Measurements from ENCODE around the gene RTKN. TPM values are rescaled to one million over a fixed set of nuclear protein-coding genes. Genes with fewer than 3 reads are reported as not detected.

RTKN gene
- polyA plus RNA-seq, 1 of the 3 experiments (the other 2 are of a cell fraction): 22.6 TPM

DNA sequence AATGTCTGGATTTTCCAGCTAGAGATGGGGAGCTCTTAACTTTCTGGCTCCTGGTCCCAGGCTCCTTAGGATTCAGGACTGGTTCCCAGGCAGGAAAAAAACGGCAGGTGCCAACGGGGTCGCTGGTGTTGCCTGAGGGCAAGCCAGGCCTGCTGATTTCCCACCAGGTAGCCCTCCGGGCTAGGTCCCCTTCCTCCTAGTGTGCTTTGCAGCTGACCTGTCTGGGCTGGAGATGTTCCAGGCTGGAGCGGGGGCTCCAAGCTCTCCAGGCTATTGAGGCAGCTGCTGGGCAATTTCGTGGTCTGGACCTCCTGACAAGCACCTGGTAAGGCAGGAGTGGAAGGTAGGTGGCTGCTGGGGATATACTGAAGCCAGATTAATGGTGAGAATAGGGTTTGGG is 32.7 kb upstream of the RTKN start:
- no peaks in the 10 kb centered on the region for H3K9me3 ChIP-seq
- no peak overlapping the region for H2AFZ ChIP-seq (ENCODE audit: low read depth)
- WGBS (ENCODE audit: low lambda C conversion rate): 97% methylated on average over 5 of the region's 6 CpGs
- no peak overlapping the region for H3K4me2 ChIP-seq
- H3K27ac ChIP-seq (ENCODE audit: low read depth in 2 of 2, low read length in 1 of 2): no peak overlapping the region
- no peaks in the 10 kb centered on the region for H4K20me1 ChIP-seq (ENCODE audit: insufficient read depth)
- no peak overlapping the region for H3K9ac ChIP-seq
- no peaks in the 10 kb centered on the region for H3K9me2 ChIP-seq
- ChIA-PET CTCF (interaction anchor here (0.8 to 3.9 kb wide), 6 partner anchors 9 to 139 kb away, joined by 3 to 28 read pairs (median 4); partner anchors contain the start of gene TLX2), POLR2A (interaction anchor here (0.6 to 6.9 kb wide), 3 partner anchors 14 to 113 kb away, joined by 4 to 60 read pairs (median 6); partner anchors contain the start of genes PCGF1 and WBP1)
- H3K4me1 ChIP-seq (ENCODE audit: control insufficient read depth in 1 of 2, insufficient read depth in 2 of 2, low read depth in 1 of 2, low read length in 1 of 2): peaks cover 6 to 7% of the 10 kb centered on the region in 2 experiments; a peak in 2 of 4 replicates
- no peak for DNase-seq
- H3K27me3 ChIP-seq (ENCODE audit: insufficient read depth): no peaks in the 10 kb centered on the region
- no peak overlapping the region for H3K4me3 ChIP-seq (ENCODE audit: low read depth in 2 of 2, low read length in 1 of 2)
- TF ChIP-seq YY1 (IDR thresholded peaks at IDR 0.05; ENCODE audit: low read depth): no peak
- TF ChIP-seq RXRA (IDR thresholded peaks at IDR 0.05; ENCODE audit: borderline replicate concordance, low read depth): no peak
- TF ChIP-seq SMC3 (IDR thresholded peaks at IDR 0.05; ENCODE audit: low read depth, low read length): no peak
- no peak for TF ChIP-seq POLR2AphosphoS5 (IDR thresholded peaks at IDR 0.05; ENCODE audit: low read depth, low read length)
- no peak for TF ChIP-seq NRF1 (IDR thresholded peaks at IDR 0.05; ENCODE audit: low read depth, low read length)
- TF ChIP-seq NFIC (IDR thresholded peaks at IDR 0.05; ENCODE audit: borderline replicate concordance): no peak
- no peak for TF ChIP-seq MEF2A (IDR thresholded peaks at IDR 0.05; ENCODE audit: borderline replicate concordance, low read depth)
- TF ChIP-seq RAD21 (IDR thresholded peaks at IDR 0.05; ENCODE audit: low read length): no peak
- no peak for TF ChIP-seq IRF3 (IDR thresholded peaks at IDR 0.05; ENCODE audit: low read depth, low read length)
- H3F3A ChIP-seq (replicated peaks; ENCODE audit: insufficient read depth): peaks cover 33% of the 10 kb centered on the region
- peaks cover 22 to 32% of the 10 kb centered on the region in 2 experiments for H3K36me3 ChIP-seq (replicated peaks in 1 of 2; ENCODE audit: control insufficient read depth in 1 of 2, insufficient read depth in 2 of 2, low read length in 1 of 2)
- H3K79me2 ChIP-seq (ENCODE audit: insufficient read depth): peaks cover 26% of the 10 kb centered on the region

- TF ChIP-seq RAD21 (IDR thresholded peaks at IDR 0.05; ENCODE audit: low read length): no peak
- TF ChIP-seq USF1 (IDR thresholded peaks at IDR 0.05; ENCODE audit: borderline replicate concordance, low read depth): no peak
- TF ChIP-seq USF2 (IDR thresholded peaks at IDR 0.05; ENCODE audit: borderline replicate concordance, low read depth, low read length): no peak
- no peak for TF ChIP-seq JUND (IDR thresholded peaks at IDR 0.05)
- TF ChIP-seq, protein P1, sequence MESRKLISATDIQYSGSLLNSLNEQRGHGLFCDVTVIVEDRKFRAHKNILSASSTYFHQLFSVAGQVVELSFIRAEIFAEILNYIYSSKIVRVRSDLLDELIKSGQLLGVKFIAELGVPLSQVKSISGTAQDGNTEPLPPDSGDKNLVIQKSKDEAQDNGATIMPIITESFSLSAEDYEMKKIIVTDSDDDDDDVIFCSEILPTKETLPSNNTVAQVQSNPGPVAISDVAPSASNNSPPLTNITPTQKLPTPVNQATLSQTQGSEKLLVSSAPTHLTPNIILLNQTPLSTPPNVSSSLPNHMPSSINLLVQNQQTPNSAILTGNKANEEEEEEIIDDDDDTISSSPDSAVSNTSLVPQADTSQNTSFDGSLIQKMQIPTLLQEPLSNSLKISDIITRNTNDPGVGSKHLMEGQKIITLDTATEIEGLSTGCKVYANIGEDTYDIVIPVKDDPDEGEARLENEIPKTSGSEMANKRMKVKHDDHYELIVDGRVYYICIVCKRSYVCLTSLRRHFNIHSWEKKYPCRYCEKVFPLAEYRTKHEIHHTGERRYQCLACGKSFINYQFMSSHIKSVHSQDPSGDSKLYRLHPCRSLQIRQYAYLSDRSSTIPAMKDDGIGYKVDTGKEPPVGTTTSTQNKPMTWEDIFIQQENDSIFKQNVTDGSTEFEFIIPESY (IDR thresholded peaks at IDR 0.05; ENCODE audit: borderline replicate concordance, low read depth): no peak
- TF ChIP-seq TAF1 (IDR thresholded peaks at IDR 0.05; ENCODE audit: borderline replicate concordance, low read depth, low read length): no peak
- no peak for TF ChIP-seq IRF3 (IDR thresholded peaks at IDR 0.05; ENCODE audit: low read depth, low read length)
- TF ChIP-seq SMC3 (IDR thresholded peaks at IDR 0.05; ENCODE audit: low read depth, low read length): no peak
- TF ChIP-seq NFIC (IDR thresholded peaks at IDR 0.05; ENCODE audit: borderline replicate concordance): no peak
- TF ChIP-seq FOXM1 (IDR thresholded peaks at IDR 0.05; ENCODE audit: low read depth): no peak
- TF ChIP-seq FOSL2 (IDR thresholded peaks at IDR 0.05; ENCODE audit: borderline replicate concordance, low read depth): no peak
- TF ChIP-seq CHD2 (IDR thresholded peaks at IDR 0.05; ENCODE audit: low read length, partially characterized antibody): no peak
- TF ChIP-seq ELF1 (IDR thresholded peaks at IDR 0.05): no peak
- TF ChIP-seq FOXJ3 (CRISPR knock-in tag; IDR thresholded peaks at IDR 0.05): no peak
- no peak for TF ChIP-seq GATA2 (CRISPR knock-in tag; IDR thresholded peaks at IDR 0.05)
- Histone ChIP-seq H3K36me3 (replicated peaks in 1 of 2; ENCODE audit: control insufficient read depth in 1 of 2, insufficient read depth in 2 of 2, low read length in 1 of 2) (peaks cover 22 to 32% of the 10 kb centered on the region in 2 experiments), H4K20me1 (ENCODE audit: insufficient read depth) (no peaks in the 10 kb centered on the region), H3K9ac (peak overlapping the region; percentile 72), H2AFZ (ENCODE audit: low read depth) (peak overlapping the region; percentile 81), H3K27ac (ENCODE audit: low read depth in 2 of 2, low read length in 1 of 2) (peak overlapping the region; percentile 78 to 94), H3K4me1 (ENCODE audit: control insufficient read depth in 1 of 2, insufficient read depth in 2 of 2, low read depth in 1 of 2, low read length in 1 of 2) (peaks cover 6 to 7% of the 10 kb centered on the region in 2 experiments; a peak in 2 of 4 replicates), H3K9me3 (no peaks in the 10 kb centered on the region), H3K4me3 (ENCODE audit: low read depth in 2 of 2, low read length in 1 of 2) (peak overlapping the region; percentile 68 to 74), H3F3A (replicated peaks; ENCODE audit: insufficient read depth) (peaks cover 33% of the 10 kb centered on the region), H3K4me2 (peak overlapping the region; percentile 93), H3K79me2 (ENCODE audit: insufficient read depth) (peaks cover 16% of the 10 kb centered on the region; the same call in 1 of the 2 replicates), H3K27me3 (ENCODE audit: insufficient read depth) (no peaks in the 10 kb centered on the region), H3K9me2 (no peaks in the 10 kb centered on the region)
- POLR2A ChIA-PET: interaction anchor here (0.9 to 6.9 kb wide), 13 partner anchors 9 to 115 kb away, joined by 3 to 60 read pairs (median 6); partner anchors contain the start of genes AUP1, CCDC142, HTRA2 and INO80B
- DNase-seq: no peak
- WGBS (ENCODE audit: low lambda C conversion rate): 19% methylated on average over 7 of the region's 7 CpGs
- CTCF ChIA-PET: interaction anchor here (0.9 to 3.9 kb wide), 5 partner anchors 9 to 114 kb away, joined by 3 to 28 read pairs (median 3); partner anchors contain the start of genes CCDC142 and TTC31
Measured at GRCh38 chr2:74472945-74473258, 31.2 kb upstream of the RTKN start.
